T-cell (primary cell): Measurements from ENCODE around the gene ABCB9. TPM values are rescaled to one million over a fixed set of nuclear protein-coding genes. Genes with fewer than 3 reads are reported as not detected.
A peak's percentile ranks its signal among the peaks of the same experiment; 100 is the strongest.
"Not testable (repeated sequence)": the region's sequence is repeated elsewhere in the genome, so short reads cannot be mapped to it uniquely, and the experiment has no call there.

Source experiments
- ATAC-seq, 4 experiments: fragments of 200-7000 bp in 3 of 4; fragments of 150-1000 bp in 1 of 4; cut with Tn5 transposase; replicated peaks in 1 of 4; 1 replicate in 3 of 4; 2 replicates in 1 of 4; pipeline ENCODE4 v1.10.0; 2021; ENCODE audit warnings: moderate library complexity in 3 of 4, mild to moderate bottlenecking in 2 of 4, moderate number of reproducible peaks in 1 of 4
- CTCF ChIA-PET, 2 donors: fragments of 300-600 bp; sonication (Branson Sonifier 250); formaldehyde crosslinking; loops; one replicate each; lab custom pipeline; 2022; ENCODE audit warnings: antibody characterized with exemption in 2 of 2; lab: Charles Lee
- POLR2A ChIA-PET, 2 donors: fragments of 300-600 bp; sonication (Branson Sonifier 250); formaldehyde crosslinking; loops; one replicate each; lab custom pipeline; 2022; ENCODE audit warnings: antibody characterized with exemption in 2 of 2; lab: Charles Lee
- DNase-seq, 35 experiments: peaks; one replicate each; pipeline versions ENCODE4 v3.0.0 to v3.0.0-alpha.2; 2013 to 2023
- H3K27ac ChIP-seq: one replicate; pipeline ENCODE4 v1.5.1; 2013; ENCODE audit warnings: low read length
- H3K27me3 ChIP-seq, 2 experiments: replicated peaks in 1 of 2; 1 replicate in 1 of 2; 2 replicates in 1 of 2; pipeline versions ENCODE4 v1.6.1 to v1.7.0; 2013; ENCODE audit warnings: low read length in 1 of 2, mixed read lengths in 1 of 2; ENCODE audit not compliant: control insufficient read depth in 2 of 2, insufficient read depth in 2 of 2; ENCODE audit errors: extremely low read depth in 1 of 2
- H3K36me3 ChIP-seq, 2 donors: 1 replicate in 1 of 2; 2 replicates in 1 of 2; pipeline versions ENCODE4 v1.6.1 to v1.7.0; 2013; ENCODE audit warnings: low read length in 1 of 2; ENCODE audit not compliant: control insufficient read depth in 2 of 2, insufficient read depth in 1 of 2; ENCODE audit errors: extremely low read depth in 1 of 2
- H3K4me1 ChIP-seq, 2 experiments: 1 replicate in 1 of 2; 2 replicates in 1 of 2; pipeline versions ENCODE4 v1.6.1 to v1.7.0; 2013; ENCODE audit warnings: low read length in 2 of 2, mixed read lengths in 1 of 2; ENCODE audit not compliant: insufficient read depth in 2 of 2, control insufficient read depth in 1 of 2; ENCODE audit errors: extremely low read depth in 1 of 2
- H3K4me3 ChIP-seq, 2 donors: 1 replicate in 1 of 2; 2 replicates in 1 of 2; pipeline versions ENCODE4 v1.5.1 to v1.7.0; 2013; ENCODE audit warnings: mild to moderate bottlenecking in 2 of 2, low read length in 1 of 2, moderate library complexity in 1 of 2; ENCODE audit not compliant: control insufficient read depth in 1 of 2; ENCODE audit errors: extremely low read depth in 1 of 2
- H3K9me3 ChIP-seq: 2 replicates; pipeline ENCODE4 v1.7.0; 2013
- H3K27ac Mint-ChIP-seq, 2 donors: one replicate each; pipeline ENCODE4 v1.8.0; 2020 to 2021; ENCODE audit warnings: mild to moderate bottlenecking in 2 of 2, mixed read lengths in 2 of 2
- H3K27me3 Mint-ChIP-seq, 2 donors: one replicate each; pipeline ENCODE4 v1.8.0; 2021 to 2022; ENCODE audit warnings: mixed read lengths in 2 of 2
- H3K36me3 Mint-ChIP-seq: one replicate; pipeline ENCODE4 v1.8.0; 2021; ENCODE audit warnings: mixed read lengths
- H3K4me1 Mint-ChIP-seq, 3 donors: one replicate each; pipeline ENCODE4 v1.8.0; 2020 to 2022; ENCODE audit warnings: mixed read lengths in 3 of 3, mild to moderate bottlenecking in 1 of 3
- H3K4me3 Mint-ChIP-seq, 3 donors: one replicate each; pipeline ENCODE4 v1.8.0; 2020 to 2022; ENCODE audit warnings: mild to moderate bottlenecking in 3 of 3, mixed read lengths in 3 of 3, moderate library complexity in 3 of 3
- H3K9me3 Mint-ChIP-seq, 3 donors: one replicate each; pipeline ENCODE4 v1.8.0; 2020 to 2022; ENCODE audit warnings: mixed read lengths in 3 of 3
- WGBS: methylation state at CpG from one replicate; pipeline ENCODE4 v1.1.5; 2013; ENCODE audit warnings: missing lambda C conversion rate; ENCODE audit not compliant: insufficient coverage; 5-methylcytosine and 5-hydroxymethylcytosine counted together
- total RNA-seq, 35 experiments: library from RNA in 6 of 35; stranded (reverse) in 6 of 35; fragments of 120-200 nt in 1 of 35; gene quantifications; one replicate each; pipeline versions ENCODE4 v1.2.1 to v1.2.4 and lab custom pipeline; 2013 to 2026

Gene ABCB9
- total RNA-seq, 5 donors from 2014 or later (not counting 1 experiment from before 2014, with no cell fraction given): 5.6 to 7.2 (median 6.1) TPM

DNA sequence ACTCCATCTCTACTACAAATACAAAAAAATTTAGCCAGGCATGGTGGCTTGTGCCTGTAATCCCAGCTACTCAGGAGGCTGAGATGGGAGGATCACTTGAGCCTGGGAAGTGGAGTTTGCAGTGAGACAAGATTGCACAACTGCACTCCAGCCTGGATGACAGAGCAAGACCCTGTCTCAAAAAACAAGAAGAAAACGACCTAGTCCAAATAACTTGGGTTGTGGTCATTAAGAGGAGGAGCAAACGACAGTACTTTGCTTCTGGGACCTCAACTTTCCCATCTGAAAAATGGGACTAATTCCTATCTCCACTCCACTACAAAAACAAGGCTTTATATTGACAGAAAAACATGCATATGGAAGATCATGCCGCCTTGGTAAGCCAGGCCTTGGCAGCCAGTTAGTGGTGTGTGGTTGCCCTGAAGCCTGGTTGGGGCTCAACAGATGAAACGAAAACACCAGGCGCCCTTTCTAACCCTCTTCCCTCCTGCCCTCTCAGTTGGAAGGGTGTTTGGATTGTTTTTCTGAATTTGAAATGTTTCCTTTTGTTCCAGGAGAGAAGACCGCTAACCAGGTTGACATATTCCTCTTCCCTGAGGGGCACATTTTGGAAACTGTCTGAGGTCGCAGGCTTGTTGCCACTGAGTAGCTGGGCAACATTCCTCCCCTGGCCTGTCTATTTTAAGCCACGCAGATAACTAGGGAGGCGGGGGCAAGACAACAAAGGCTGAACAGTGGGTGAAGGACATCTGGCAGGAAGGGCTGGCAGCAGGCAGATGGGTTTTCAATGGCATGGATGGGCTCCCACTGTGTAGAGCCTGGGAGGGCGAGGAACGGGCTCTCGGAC lies 56.6 kb downstream of the ABCB9 start:
- H3K27me3 ChIP-seq: peaks cover 0 to 5% of the 10 kb centered on the region in 2 experiments
- H3K27ac Mint-ChIP-seq: no peak overlapping the region
- no peaks in the 10 kb centered on the region for H3K36me3 ChIP-seq
- ChIA-PET POLR2A (interaction anchor here in 1 of 2 donors (0.6 kb wide), 1 partner anchor 478 kb away, joined by 3 read pairs; no protein-coding TSS in a partner anchor), CTCF (no interaction called here)
- no peak overlapping the region for H3K4me3 Mint-ChIP-seq
- no peak overlapping the region for H3K4me3 ChIP-seq
- no peaks in the 10 kb centered on the region for H3K9me3 Mint-ChIP-seq
- H3K9me3 ChIP-seq: no peaks in the 10 kb centered on the region
- DNase-seq: no peak
- H3K36me3 Mint-ChIP-seq: no peaks in the 10 kb centered on the region
- H3K27me3 Mint-ChIP-seq: no peaks in the 10 kb centered on the region
- no peaks in the 10 kb centered on the region for H3K4me1 Mint-ChIP-seq
- no peak for ATAC-seq
- WGBS: 91% methylated on average over 4 of the region's 12 CpGs
- no peak overlapping the region for H3K27ac ChIP-seq
- H3K4me1 ChIP-seq: no peaks in the 10 kb centered on the region

DNA sequence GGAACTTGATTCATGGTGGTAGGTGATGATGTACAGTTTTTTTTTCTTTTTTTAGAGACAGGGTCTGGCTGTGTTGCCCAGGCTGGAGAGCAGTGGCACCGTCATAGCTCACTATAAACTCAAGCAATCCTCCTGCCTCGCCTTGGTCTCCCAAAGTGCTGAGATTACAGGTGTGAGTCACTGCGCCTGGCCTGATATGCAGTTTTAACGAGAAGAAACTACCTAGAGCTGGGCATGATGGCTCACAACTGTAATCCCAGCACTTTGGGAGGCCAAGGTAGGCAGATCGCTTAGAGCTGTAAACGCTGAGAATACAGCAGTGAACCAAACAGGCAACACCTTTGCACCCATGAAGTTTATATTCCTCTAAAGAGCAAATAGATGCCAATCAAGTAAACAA lies 57.3 kb downstream of the ABCB9 start:
- no peaks in the 10 kb centered on the region for H3K9me3 ChIP-seq
- H3K4me1 Mint-ChIP-seq: no peaks in the 10 kb centered on the region
- no peaks in the 10 kb centered on the region for H3K27me3 Mint-ChIP-seq
- H3K27ac ChIP-seq: no peak overlapping the region
- ChIA-PET POLR2A (interaction anchor here (0.5 to 0.6 kb wide), 2 partner anchors 382 to 479 kb away, joined by 3 to 6 read pairs; no protein-coding TSS in a partner anchor), CTCF (no interaction called here)
- no peak overlapping the region for H3K4me3 Mint-ChIP-seq
- H3K36me3 Mint-ChIP-seq: no peaks in the 10 kb centered on the region
- no peaks in the 10 kb centered on the region for H3K4me1 ChIP-seq
- no peak overlapping the region for H3K27ac Mint-ChIP-seq
- H3K9me3 Mint-ChIP-seq: no peaks in the 10 kb centered on the region
- no peaks in the 10 kb centered on the region for H3K36me3 ChIP-seq
- H3K4me3 ChIP-seq: no peak overlapping the region
- peaks cover 0 to 5% of the 10 kb centered on the region in 2 experiments for H3K27me3 ChIP-seq
- no peak for ATAC-seq
- DNase-seq: no peak
- WGBS: 91% methylated on average over 4 of the region's 6 CpGs

DNA sequence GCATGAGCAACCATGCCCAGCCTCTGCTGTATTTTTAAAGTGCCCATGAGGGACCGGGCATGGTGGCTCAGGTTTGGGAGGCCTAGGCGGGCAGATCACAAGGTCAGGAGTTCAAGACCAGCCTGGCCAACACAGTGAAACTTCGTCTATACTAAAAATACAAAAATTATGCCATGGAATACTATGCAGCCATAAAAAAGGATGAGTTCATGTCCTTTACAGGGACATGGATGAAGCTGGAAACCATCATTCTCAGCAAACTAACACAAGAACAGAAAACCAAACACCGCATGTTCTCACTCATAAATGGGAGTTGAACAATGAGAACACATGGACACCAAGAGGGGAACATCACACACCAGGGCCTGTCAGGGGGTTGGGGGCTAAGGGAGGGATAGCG lies 61.0 kb downstream of the ABCB9 start:
- H3K4me1 Mint-ChIP-seq: peaks cover 14 to 24% (median 16%) of the 10 kb centered on the region in 3 donors
- H3K27ac ChIP-seq, H3K36me3 Mint-ChIP-seq, H3K27ac Mint-ChIP-seq, H3K9me3 ChIP-seq, H3K4me3 ChIP-seq, ATAC-seq, H3K36me3 ChIP-seq, H3K27me3 Mint-ChIP-seq, H3K4me3 Mint-ChIP-seq, H3K27me3 ChIP-seq, DNase-seq, CTCF ChIA-PET, H3K9me3 Mint-ChIP-seq: not testable (repeated sequence)
- POLR2A ChIA-PET: interaction anchor here (0.7 kb wide), 2 partner anchors 16 to 45 kb away, joined by 3 to 15 read pairs; no protein-coding TSS in a partner anchor
- 94% methylated on average over 2 of the region's 5 CpGs for WGBS
- H3K4me1 ChIP-seq: peaks cover 11 to 15% of the 10 kb centered on the region in 2 experiments

DNA sequence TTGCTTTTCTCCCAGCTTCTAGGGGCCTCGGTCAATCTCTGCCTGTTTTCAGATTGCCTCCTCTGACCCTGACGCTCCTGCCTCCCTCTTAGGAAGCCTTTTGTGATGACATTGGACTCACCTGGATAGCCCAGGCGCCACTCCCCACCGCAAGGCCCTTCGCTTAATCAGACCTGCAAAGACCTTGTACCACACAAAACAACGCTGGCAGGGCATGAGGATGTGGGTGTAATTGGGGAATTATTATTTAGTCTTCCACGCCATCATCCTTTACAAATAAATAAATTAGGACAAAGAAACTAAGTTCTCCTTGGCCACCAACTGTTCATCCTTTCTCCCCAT lies 62.6 kb downstream of the ABCB9 start:
- POLR2A ChIA-PET: no interaction called here

DNA sequence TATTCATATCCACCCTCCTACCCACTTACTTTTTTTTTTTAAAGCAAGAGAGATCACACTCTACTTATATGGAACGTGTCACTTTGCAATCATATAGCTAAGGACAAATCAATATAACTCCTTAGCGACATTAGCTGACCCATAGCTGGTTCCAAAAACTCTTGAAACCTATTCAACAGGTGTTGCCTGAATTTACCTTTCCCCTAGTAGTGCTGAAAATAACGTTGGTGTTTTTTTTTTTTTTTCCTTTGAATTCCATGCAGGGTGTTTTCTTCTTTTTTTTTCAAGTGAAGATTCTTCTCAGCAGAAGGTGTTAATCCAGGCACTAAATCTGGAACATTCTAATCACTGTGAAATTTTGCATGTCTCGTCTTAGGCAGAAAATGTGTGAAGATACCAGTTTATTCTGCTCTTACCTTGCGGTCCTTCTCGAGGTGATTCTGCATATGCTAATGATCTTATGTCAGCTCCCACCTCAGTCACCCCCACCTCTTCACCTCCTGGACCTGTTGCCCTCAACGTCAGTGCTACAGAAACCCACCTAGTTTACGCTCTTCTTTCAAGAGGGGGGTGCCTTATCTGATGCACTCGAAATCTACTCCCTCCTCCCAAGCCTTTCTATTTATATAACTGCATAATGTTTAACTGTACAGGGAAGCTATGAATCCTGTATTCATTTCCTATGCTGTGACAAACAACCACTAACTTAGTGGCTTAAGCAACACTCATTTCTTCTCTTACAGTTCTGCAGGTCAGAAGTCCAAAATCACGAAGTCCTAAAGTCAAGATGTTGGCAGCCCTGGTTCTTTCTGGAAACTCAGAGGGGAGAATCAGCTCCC lies 63.2 kb downstream of the ABCB9 start:
- CTCF ChIA-PET: no interaction called here
- DNase-seq (no peak), ATAC-seq (no peak)
- Mint-ChIP-seq H3K4me3 (no peak overlapping the region), H3K27ac (peak overlapping the region; percentile 53 to 65), H3K36me3 (no peaks in the 10 kb centered on the region), H3K27me3 (no peaks in the 10 kb centered on the region), H3K4me1 (peaks cover 36 to 46% (median 37%) of the 10 kb centered on the region in 3 donors), H3K9me3 (no peaks in the 10 kb centered on the region)
- Histone ChIP-seq H3K36me3 (no peaks in the 10 kb centered on the region), H3K9me3 (no peaks in the 10 kb centered on the region), H3K4me1 (peaks cover 24 to 35% of the 10 kb centered on the region in 2 experiments), H3K4me3 (no peak overlapping the region), H3K27me3 (no peaks in the 10 kb centered on the region), H3K27ac (no peak overlapping the region)
- WGBS: 82% methylated on average over 3 of the region's 10 CpGs
- POLR2A ChIA-PET: interaction anchor here (0.5 to 0.6 kb wide), 3 partner anchors 33 to 1007 kb away, joined by 3 to 7 read pairs (median 5); no protein-coding TSS in a partner anchor

More for the DNA sequence above, 62.6 kb downstream of the ABCB9 start:
- H3K27me3 Mint-ChIP-seq: no peaks in the 10 kb centered on the region
- H3K27ac Mint-ChIP-seq: no peak overlapping the region
- Histone ChIP-seq H3K27me3 (no peaks in the 10 kb centered on the region), H3K36me3 (no peaks in the 10 kb centered on the region), H3K27ac (no peak overlapping the region), H3K4me1 (peaks cover 22 to 31% of the 10 kb centered on the region in 2 experiments), H3K4me3 (no peak overlapping the region), H3K9me3 (no peaks in the 10 kb centered on the region)
- no peak for ATAC-seq
- DNase-seq: no peak
- peaks cover 30 to 40% (median 31%) of the 10 kb centered on the region in 3 donors for H3K4me1 Mint-ChIP-seq
- WGBS: no CpG with 5 or more reads among the region's 7 CpGs
- no peak overlapping the region for H3K4me3 Mint-ChIP-seq
- CTCF ChIA-PET: no interaction called here
- no peaks in the 10 kb centered on the region for H3K9me3 Mint-ChIP-seq
- no peaks in the 10 kb centered on the region for H3K36me3 Mint-ChIP-seq

DNA sequence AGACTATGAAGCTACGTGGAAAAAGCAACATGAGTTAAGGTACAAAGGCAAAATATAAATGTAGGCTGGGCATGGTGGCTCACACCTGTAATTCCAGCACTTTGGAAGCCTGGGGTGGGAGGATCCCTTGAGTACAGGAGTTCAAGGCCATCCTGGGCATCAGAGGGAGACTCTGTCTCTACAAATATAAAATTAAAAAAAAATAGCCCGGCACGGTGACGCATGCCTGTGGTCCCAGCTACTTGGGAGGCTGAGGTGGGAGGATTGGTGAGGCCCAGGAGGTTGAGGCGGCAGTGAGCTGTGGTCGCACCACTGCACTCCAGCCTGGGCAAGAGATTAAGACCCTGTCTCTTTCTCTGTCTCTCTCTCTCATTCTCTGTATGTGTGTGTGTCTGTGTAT lies 66.4 kb downstream of the ABCB9 start:
- no peak overlapping the region for H3K4me3 ChIP-seq
- no peaks in the 10 kb centered on the region for H3K36me3 Mint-ChIP-seq
- DNase-seq (no peak), ATAC-seq (no peak)
- no peaks in the 10 kb centered on the region for H3K27me3 Mint-ChIP-seq
- peak overlapping the region in 1 of 3 donors; percentile 17 for H3K4me3 Mint-ChIP-seq
- no peaks in the 10 kb centered on the region for H3K36me3 ChIP-seq
- ChIA-PET POLR2A (interaction anchor here in 1 of 2 donors (0.6 to 1.3 kb wide), 3 partner anchors 10 to 17 kb away, joined by 3 to 6 read pairs (median 4); no protein-coding TSS in a partner anchor), CTCF (interaction anchor here in 1 of 2 donors (0.5 kb wide), 1 partner anchor 67 kb away, joined by 4 read pairs; no protein-coding TSS in a partner anchor)
- H3K9me3 Mint-ChIP-seq: peaks cover 0 to 5% (median 0%) of the 10 kb centered on the region in 3 donors
- peaks cover 35 to 63% of the 10 kb centered on the region in 2 experiments for H3K4me1 ChIP-seq
- peak overlapping the region; percentile 84 for H3K27ac ChIP-seq
- no peaks in the 10 kb centered on the region for H3K27me3 ChIP-seq
- no peaks in the 10 kb centered on the region for H3K9me3 ChIP-seq
- H3K27ac Mint-ChIP-seq: peak overlapping the region; percentile 90 to 92
- WGBS: no CpG with 5 or more reads among the region's 6 CpGs
- H3K4me1 Mint-ChIP-seq: peaks cover 63 to 73% (median 64%) of the 10 kb centered on the region in 3 donors
